H1 (cell line): ENCODE measurements around the gene DISP3. TPM values are rescaled to one million over a fixed set of nuclear protein-coding genes. Genes with fewer than 3 reads are reported as not detected.

Experiments used
- CTCF ChIA-PET: fragments of 300-600 bp; sonication (Branson Sonifier 250); formaldehyde crosslinking; loops from one replicate; lab custom pipeline; 2021; ENCODE audit not compliant: partially characterized antibody; lab: Charles Lee
- POLR2A ChIA-PET: fragments of 300-600 bp; sonication (Branson Sonifier 250); formaldehyde crosslinking; loops from one replicate; lab custom pipeline; 2021; ENCODE audit warnings: inconsistent platforms; ENCODE audit not compliant: partially characterized antibody; lab: Charles Lee
- DNase-seq, 2 experiments: peaks; one replicate each; pipeline versions ENCODE4 v3.0.0 to v3.0.0-alpha.2; 2010 to 2022; ENCODE audit warnings: low spot score in 2 of 2, low read depth in 1 of 2, mixed read lengths in 1 of 2
- FAIRE-seq: peaks from 2 replicates; lab custom pipeline; 2011; peaks lifted over from hg19 to GRCh38; lab: Jason Lieb, UNC
- H2AFZ ChIP-seq: 2 replicates; pipeline ENCODE4 v1.8.1; 2012; ENCODE audit warnings: low read length, inconsistent platforms
- H2AK5ac ChIP-seq: 2 replicates; pipeline ENCODE4 v1.6.1; 2013; ENCODE audit warnings: low read depth, low read length
- H2BK120ac ChIP-seq: replicated peaks from 2 replicates; pipeline ENCODE3; 2013; ENCODE audit warnings: low read depth, low read length, inconsistent platforms
- H2BK12ac ChIP-seq: 2 replicates; pipeline ENCODE4 v1.6.1; 2013; ENCODE audit warnings: low read depth, low read length
- H2BK15ac ChIP-seq: 2 replicates; pipeline ENCODE4 v1.6.1; 2013; ENCODE audit warnings: low read length
- H2BK20ac ChIP-seq: 2 replicates; pipeline ENCODE4 v1.6.1; 2013; ENCODE audit warnings: low read length
- H2BK5ac ChIP-seq: 2 replicates; pipeline ENCODE4 v1.6.1; 2013; ENCODE audit warnings: low read depth, low read length
- H3K14ac ChIP-seq: 2 replicates; pipeline ENCODE4 v1.6.1; 2013; ENCODE audit warnings: inconsistent platforms; ENCODE audit not compliant: insufficient read length
- H3K18ac ChIP-seq: 2 replicates; pipeline ENCODE4 v1.6.1; 2013; ENCODE audit warnings: low read length; ENCODE audit errors: extremely low read depth
- H3K23ac ChIP-seq: 2 replicates; pipeline ENCODE4 v1.6.1; 2013; ENCODE audit warnings: inconsistent platforms; ENCODE audit not compliant: insufficient read length
- H3K23me2 ChIP-seq: 2 replicates; pipeline ENCODE4 v1.6.1; 2013; ENCODE audit warnings: low read depth, low read length
- H3K27ac ChIP-seq: 2 replicates; pipeline ENCODE4 v1.6.1; 2011; ENCODE audit warnings: low read depth, low read length, inconsistent platforms
- H3K27me3 ChIP-seq, 4 experiments: replicated peaks in 1 of 4; 1 replicate in 1 of 4; 2 replicates in 3 of 4; pipeline versions ENCODE4 v1.6.1 to v1.8.1; 2011 to 2013; ENCODE audit warnings: low read length in 3 of 4, mild to moderate bottlenecking in 3 of 4, inconsistent platforms in 2 of 4, mixed read lengths in 2 of 4, moderate library complexity in 1 of 4; ENCODE audit not compliant: control insufficient read depth in 3 of 4, insufficient read depth in 3 of 4; ENCODE audit errors: extremely low read depth in 1 of 4
- H3K36me3 ChIP-seq, 4 experiments: 2 replicates each; pipeline versions ENCODE4 v1.6.1 to v1.8.1; 2011 to 2013; ENCODE audit warnings: mild to moderate bottlenecking in 4 of 4, low read length in 3 of 4, moderate library complexity in 2 of 4, control low read depth in 1 of 4, inconsistent platforms in 1 of 4; ENCODE audit not compliant: insufficient read depth in 4 of 4, control insufficient read depth in 2 of 4
- H3K4ac ChIP-seq: replicated peaks from 2 replicates; pipeline ENCODE3; 2013; ENCODE audit warnings: low read length, low read depth, mixed read lengths, inconsistent platforms; ENCODE audit not compliant: insufficient read length
- H3K4me1 ChIP-seq, 4 experiments: replicated peaks in 1 of 4; 1 replicate in 1 of 4; 2 replicates in 3 of 4; pipeline versions ENCODE4 v1.6.1 to v1.8.1; 2011 to 2013; ENCODE audit warnings: low read length in 3 of 4, inconsistent platforms in 2 of 4, mixed read lengths in 1 of 4; ENCODE audit not compliant: insufficient read depth in 4 of 4, control insufficient read depth in 3 of 4
- H3K4me2 ChIP-seq, 2 experiments: 2 replicates each; pipeline versions ENCODE4 v1.6.1 to v1.8.1; 2011 to 2013; ENCODE audit warnings: low read depth in 2 of 2, low read length in 2 of 2, control low read depth in 1 of 2, inconsistent platforms in 1 of 2, mild to moderate bottlenecking in 1 of 2; ENCODE audit not compliant: insufficient read depth in 1 of 2
- H3K4me3 ChIP-seq, 4 experiments: fragments of 200-600, 300-600 bp in 1 of 4; sonication (generic), shearing (Covaris generic), sonication (Bioruptor Twin) in 1 of 4; 2 replicates each; pipeline versions ENCODE4 v1.5.1 to v1.8.1; 2011 to 2016; ENCODE audit warnings: low read length in 4 of 4, low read depth in 3 of 4, control low read depth in 2 of 4, inconsistent platforms in 2 of 4, mild to moderate bottlenecking in 2 of 4, mixed read lengths in 1 of 4, moderate library complexity in 1 of 4; ENCODE audit not compliant: insufficient read depth in 2 of 4; ENCODE audit errors: extremely low read depth in 1 of 4
- H3K56ac ChIP-seq: replicated peaks from 2 replicates; pipeline ENCODE3; 2013; ENCODE audit warnings: low read depth, mild to moderate bottlenecking, mixed read lengths, low read length, inconsistent platforms; ENCODE audit not compliant: insufficient read length
- H3K79me1 ChIP-seq: 2 replicates; pipeline ENCODE4 v1.6.1; 2013; ENCODE audit warnings: low read depth, low read length, control low read depth
- H3K79me2 ChIP-seq, 2 experiments: 2 replicates each; pipeline versions ENCODE4 v1.6.1 to v1.8.1; 2012 to 2013; ENCODE audit warnings: low read length in 2 of 2, mild to moderate bottlenecking in 2 of 2, inconsistent platforms in 1 of 2; ENCODE audit not compliant: insufficient read depth in 2 of 2, control insufficient read depth in 1 of 2
- H3K9ac ChIP-seq, 4 experiments: replicated peaks in 1 of 4; 1 replicate in 1 of 4; 2 replicates in 3 of 4; pipeline versions ENCODE4 v1.6.1 to v1.8.1; 2011 to 2013; ENCODE audit warnings: low read depth in 3 of 4, low read length in 3 of 4, control low read depth in 2 of 4, mild to moderate bottlenecking in 2 of 4, moderate library complexity in 2 of 4, inconsistent platforms in 1 of 4; ENCODE audit errors: extremely low read depth in 1 of 4
- H3K9me3 ChIP-seq, 2 experiments: 2 replicates each; pipeline versions ENCODE4 v1.6.1 to v1.8.1; 2012 to 2013; ENCODE audit warnings: mild to moderate bottlenecking in 2 of 2, moderate library complexity in 2 of 2, control low read depth in 1 of 2, inconsistent platforms in 1 of 2, low read depth in 1 of 2, low read length in 1 of 2, mixed read lengths in 1 of 2; ENCODE audit not compliant: insufficient read depth in 2 of 2
- H4K20me1 ChIP-seq, 2 experiments: replicated peaks in 1 of 2; 2 replicates each; pipeline versions ENCODE3 to v1.8.1; 2011 to 2013; ENCODE audit warnings: inconsistent platforms in 2 of 2, low read length in 2 of 2, mild to moderate bottlenecking in 1 of 2; ENCODE audit not compliant: insufficient read depth in 2 of 2, control insufficient read depth in 1 of 2
- H4K5ac ChIP-seq: 2 replicates; pipeline ENCODE4 v1.6.1; 2013; ENCODE audit warnings: low read length, low read depth, mixed read lengths, inconsistent platforms; ENCODE audit not compliant: insufficient read length
- H4K8ac ChIP-seq: 2 replicates; pipeline ENCODE4 v1.8.0; 2013; ENCODE audit warnings: mild to moderate bottlenecking, moderate library complexity, low read length, inconsistent platforms; ENCODE audit not compliant: insufficient read depth; ENCODE audit errors: extremely low read depth
- H4K91ac ChIP-seq: replicated peaks from 2 replicates; pipeline ENCODE3; 2013; ENCODE audit warnings: low read length, mixed read lengths, inconsistent platforms; ENCODE audit not compliant: insufficient read length
- ASH2L ChIP-seq: fragments of 200-600, 300-600 bp; sonication (generic); IDR thresholded peaks from one replicate; pipeline ENCODE4 v1.7.1; 2017; ENCODE audit warnings: low read length
- BCL11A ChIP-seq, 2 experiments: IDR thresholded peaks; one replicate each; pipeline ENCODE4 v1.6.1; 2011; ENCODE audit warnings: low read depth in 2 of 2, low read length in 2 of 2, mild to moderate bottlenecking in 2 of 2
- CBX5 ChIP-seq: fragments of 300-800, 300-1000 bp; sonication (generic); IDR thresholded peaks from 2 replicates; pipeline ENCODE4 v1.7.1; 2016; ENCODE audit warnings: antibody characterized with exemption, low read length, low read depth
- JUN ChIP-seq: IDR thresholded peaks from 2 replicates; pipeline ENCODE4 v1.6.1; 2011; ENCODE audit warnings: low read depth, mild to moderate bottlenecking, improper control_type of control experiment, low read length
- NANOG ChIP-seq: IDR thresholded peaks from 2 replicates; pipeline ENCODE4 v1.6.1; 2011; ENCODE audit warnings: low read length, low read depth, mild to moderate bottlenecking, inconsistent platforms; ENCODE audit not compliant: insufficient read depth, poor library complexity, severe bottlenecking
- PHF8 ChIP-seq: fragments of 200-600 bp; sonication (generic); conservative IDR thresholded peaks from 2 replicates; pipeline ENCODE4 v1.7.1; 2012; ENCODE audit warnings: low read depth, mild to moderate bottlenecking, inconsistent platforms, low read length, moderate library complexity
- TCF12 ChIP-seq: IDR thresholded peaks from 2 replicates; pipeline ENCODE4 v1.6.1; 2011; ENCODE audit warnings: low read depth, mild to moderate bottlenecking, low read length
- YY1 ChIP-seq: IDR thresholded peaks from 2 replicates; pipeline ENCODE4 v1.6.1; 2011; ENCODE audit warnings: low read depth, mild to moderate bottlenecking, low read length
- WGBS, 2 experiments: shearing (Covaris generic) in 1 of 2; methylation state at CpG; one replicate each; pipeline versions ENCODE4 v1.1.6 to v1.1.7; 2013 to 2015; ENCODE audit warnings: low lambda C conversion rate in 2 of 2, mixed read lengths in 2 of 2, inconsistent platforms in 1 of 2, low coverage in 1 of 2, missing lambda C conversion rate in 1 of 2; ENCODE audit not compliant: insufficient replicate concordance in 2 of 2, insufficient coverage in 1 of 2, insufficient read length in 1 of 2; ENCODE audit errors: extremely low coverage in 1 of 2, missing lambda C conversion rate in 1 of 2; 5-methylcytosine and 5-hydroxymethylcytosine counted together
- polyA plus RNA-seq, 7 experiments: library from polyadenylated mRNA; depleted of rRNA in 3 of 7; stranded (reverse) in 5 of 7; unstranded in 2 of 7; fragments of >200 nt in 5 of 7; fragments of 200-250 nt in 2 of 7; gene quantifications; 1 replicate in 5 of 7; 2 replicates in 1 of 7; 4 replicates in 1 of 7; pipeline versions ENCODE4 v1.2.1 to v1.2.3, GENCODE V29; 2011 to 2013; ENCODE audit warnings: missing spikeins in 2 of 7, mixed read lengths in 2 of 7
- total RNA-seq: library from RNA; stranded (reverse); fragmentation: NEBNext Ultra II Directional; extraction: Animal tissue kit (Norgen Biotek cat#: 25700); gene quantifications from 2 replicates; pipeline ENCODE4 v1.2.1, GENCODE V29; 2021
- TF ChIP-seq, protein P1 (sequence below): IDR thresholded peaks from 2 replicates; pipeline ENCODE4 v1.6.1; 2012; ENCODE audit warnings: low read length, inconsistent platforms

DISP3 gene
- total and polyA plus RNA-seq, 2 of the 8 experiments (the other 6 are each of a cell fraction or from before 2014, with no cell fraction given) = 3.4 to 4.6 TPM

DNA sequence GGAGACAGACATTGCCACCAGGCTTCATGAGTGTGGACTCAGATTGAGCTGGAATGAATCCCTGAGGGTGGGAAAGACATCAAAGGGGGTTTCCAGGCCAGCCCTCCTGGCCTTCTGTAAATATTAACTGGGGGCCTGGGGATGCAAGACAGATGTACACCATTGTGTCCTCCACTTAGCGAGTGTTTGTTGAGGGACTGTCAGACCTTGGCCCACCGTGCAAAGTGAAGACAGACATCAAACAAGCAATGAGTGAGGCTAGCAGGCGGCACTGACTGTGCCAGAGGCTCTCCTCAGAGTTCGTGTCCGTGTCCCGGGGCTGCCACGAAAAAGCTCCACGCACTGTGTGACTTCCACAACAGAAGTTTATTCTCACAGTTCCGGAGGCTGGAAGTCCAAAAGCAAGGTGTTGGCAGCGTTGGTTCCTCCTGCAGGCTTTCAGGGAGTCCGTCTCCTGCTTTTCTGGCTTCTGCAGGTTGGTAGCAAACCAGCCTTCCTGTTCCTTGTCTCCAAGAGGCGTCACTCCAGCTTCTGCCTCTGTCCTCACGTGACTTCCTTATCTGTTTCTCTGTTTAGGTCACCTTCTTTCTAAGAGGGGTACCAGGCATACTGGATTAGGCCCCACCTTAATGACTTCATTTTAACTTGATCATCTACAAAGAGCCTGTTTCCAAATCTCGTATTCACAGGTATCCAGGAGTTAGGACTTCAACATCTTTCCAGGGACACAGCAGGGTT is 59.1 kb downstream of the DISP3 start:
- CTCF ChIA-PET = interaction anchor here (0.5 to 1.3 kb wide), 6 partner anchors 21 to 147 kb away, joined by 3 read pairs; no protein-coding TSS in a partner anchor
- no peaks in the 10 kb centered on the region for H3K36me3 ChIP-seq

More for the DNA sequence above, 59.1 kb downstream of the DISP3 start:
- DNase-seq (no peak), FAIRE-seq (no peak)
- H3K79me2 ChIP-seq = no peaks in the 10 kb centered on the region
- no peak overlapping the region for H3K4ac ChIP-seq
- POLR2A ChIA-PET = interaction anchor here (0.9 to 1.5 kb wide), 2 partner anchors 9 to 12 kb away, joined by 3 read pairs; no protein-coding TSS in a partner anchor
- no peak overlapping the region for H3K18ac ChIP-seq
- no peak overlapping the region for H4K8ac ChIP-seq
- H4K20me1 ChIP-seq = no peaks in the 10 kb centered on the region
- peaks cover 0 to 3% (median 0%) of the 10 kb centered on the region in 4 experiments; a peak in 4 of 7 replicates for H3K4me1 ChIP-seq
- H2BK20ac ChIP-seq = no peak overlapping the region
- H3K4me3 ChIP-seq = no peak overlapping the region
- no peak overlapping the region for H3K4me2 ChIP-seq
- H3K9ac ChIP-seq = no peak overlapping the region
- H4K91ac ChIP-seq = no peak overlapping the region
- no peak overlapping the region for H3K27ac ChIP-seq
- no peak overlapping the region for H2BK15ac ChIP-seq
- no peak overlapping the region for H4K5ac ChIP-seq
- no peak overlapping the region for H3K23ac ChIP-seq
- H2BK120ac ChIP-seq = no peak overlapping the region
- no peak overlapping the region for H3K56ac ChIP-seq
- no peaks in the 10 kb centered on the region; a peak in 1 of 7 replicates for H3K27me3 ChIP-seq
- H3K79me1 ChIP-seq = no peaks in the 10 kb centered on the region
- H2BK5ac ChIP-seq = no peak overlapping the region
- H3K9me3 ChIP-seq = no peaks in the 10 kb centered on the region
- WGBS, 2 experiments = 94% methylated on average over 14 of the region's 14 CpGs; no CpG with 5 or more reads in 1 of the 2 experiments
- TF ChIP-seq CBX5 = no peak
- TF ChIP-seq, protein P1, sequence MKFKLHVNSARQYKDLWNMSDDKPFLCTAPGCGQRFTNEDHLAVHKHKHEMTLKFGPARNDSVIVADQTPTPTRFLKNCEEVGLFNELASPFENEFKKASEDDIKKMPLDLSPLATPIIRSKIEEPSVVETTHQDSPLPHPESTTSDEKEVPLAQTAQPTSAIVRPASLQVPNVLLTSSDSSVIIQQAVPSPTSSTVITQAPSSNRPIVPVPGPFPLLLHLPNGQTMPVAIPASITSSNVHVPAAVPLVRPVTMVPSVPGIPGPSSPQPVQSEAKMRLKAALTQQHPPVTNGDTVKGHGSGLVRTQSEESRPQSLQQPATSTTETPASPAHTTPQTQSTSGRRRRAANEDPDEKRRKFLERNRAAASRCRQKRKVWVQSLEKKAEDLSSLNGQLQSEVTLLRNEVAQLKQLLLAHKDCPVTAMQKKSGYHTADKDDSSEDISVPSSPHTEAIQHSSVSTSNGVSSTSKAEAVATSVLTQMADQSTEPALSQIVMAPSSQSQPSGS = no peak
- no peak for TF ChIP-seq BCL11A (IDR thresholded peaks at IDR 0.05; ENCODE audit: low read depth in 2 of 2, low read length in 2 of 2)
- no peak for TF ChIP-seq PHF8
- no peak for TF ChIP-seq ASH2L
- TF ChIP-seq YY1 = no peak
- TF ChIP-seq TCF12 = no peak
- no peak for TF ChIP-seq JUN
- no peak for TF ChIP-seq NANOG
- no peak overlapping the region for H2AFZ ChIP-seq
- H3K23me2 ChIP-seq = no peaks in the 10 kb centered on the region
- H2AK5ac ChIP-seq = no peak overlapping the region
- no peak overlapping the region for H3K14ac ChIP-seq
- no peak overlapping the region for H2BK12ac ChIP-seq
